A673 (cell line): ENCODE measurements around the gene STRIP1.

Experiments
- EZH2 ChIP-seq: fragments of 200-600 bp; sonication (generic); IDR thresholded peaks from 2 replicates; pipeline ENCODE4 v1.6.1; 2017; ENCODE audit warnings: borderline replicate concordance, low read depth, mild to moderate bottlenecking, mixed read lengths, antibody characterized with exemption, low read length; ENCODE audit not compliant: poor library complexity, severe bottlenecking
- TF ChIP-seq, protein P1 (sequence below): fragments of 300-800, 200-600 bp; sonication (generic); conservative IDR thresholded peaks from 2 replicates; pipeline ENCODE4 v1.5.1; 2017; ENCODE audit warnings: low read depth, mild to moderate bottlenecking, antibody characterized with exemption, low read length, moderate library complexity, mixed read lengths

DNA sequence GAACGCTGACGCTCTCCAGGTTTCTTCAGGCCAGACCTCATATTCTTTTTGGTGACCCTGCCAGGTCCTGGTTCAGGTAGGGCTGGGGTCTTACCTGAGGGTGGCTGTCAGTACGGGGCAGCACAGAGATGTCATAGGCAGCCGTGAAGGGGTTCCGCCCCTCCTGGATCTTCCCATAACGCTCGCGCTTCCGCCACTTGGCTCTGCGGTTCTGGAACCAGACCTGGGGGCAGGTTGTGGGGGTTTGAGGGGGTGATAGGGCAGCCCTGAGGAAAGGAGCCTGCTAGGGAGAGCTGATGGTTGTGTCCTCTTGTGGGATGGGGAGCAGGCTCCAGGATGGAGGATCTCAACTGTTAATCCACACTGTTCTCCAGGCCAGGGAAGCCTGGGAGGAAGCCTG lies 26.9 kb downstream of the STRIP1 start:
- TF ChIP-seq, protein P1, sequence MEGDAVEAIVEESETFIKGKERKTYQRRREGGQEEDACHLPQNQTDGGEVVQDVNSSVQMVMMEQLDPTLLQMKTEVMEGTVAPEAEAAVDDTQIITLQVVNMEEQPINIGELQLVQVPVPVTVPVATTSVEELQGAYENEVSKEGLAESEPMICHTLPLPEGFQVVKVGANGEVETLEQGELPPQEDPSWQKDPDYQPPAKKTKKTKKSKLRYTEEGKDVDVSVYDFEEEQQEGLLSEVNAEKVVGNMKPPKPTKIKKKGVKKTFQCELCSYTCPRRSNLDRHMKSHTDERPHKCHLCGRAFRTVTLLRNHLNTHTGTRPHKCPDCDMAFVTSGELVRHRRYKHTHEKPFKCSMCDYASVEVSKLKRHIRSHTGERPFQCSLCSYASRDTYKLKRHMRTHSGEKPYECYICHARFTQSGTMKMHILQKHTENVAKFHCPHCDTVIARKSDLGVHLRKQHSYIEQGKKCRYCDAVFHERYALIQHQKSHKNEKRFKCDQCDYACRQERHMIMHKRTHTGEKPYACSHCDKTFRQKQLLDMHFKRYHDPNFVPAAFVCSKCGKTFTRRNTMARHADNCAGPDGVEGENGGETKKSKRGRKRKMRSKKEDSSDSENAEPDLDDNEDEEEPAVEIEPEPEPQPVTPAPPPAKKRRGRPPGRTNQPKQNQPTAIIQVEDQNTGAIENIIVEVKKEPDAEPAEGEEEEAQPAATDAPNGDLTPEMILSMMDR = no peak
- TF ChIP-seq EZH2 = no peak
